ENCODE results near the gene ANAPC2.
"Not testable (repeated sequence)": the region's sequence is repeated elsewhere in the genome, so short reads cannot be mapped to it uniquely, and the experiment has no call there.

The ANAPC2 gene

GRCh38 chr9:137136261-137136880 is 52.0 kb downstream of the ANAPC2 start:
- no peak for DNase-seq (ENCODE audit: low read depth)
- no peak overlapping the region for H3K4me3 ChIP-seq (ENCODE audit: low read depth, low read length)

GRCh38 chr9:137135154-137135553 is 53.2 kb downstream of the ANAPC2 start:
- not testable (repeated sequence) for H3K4me3 ChIP-seq (ENCODE audit: low read depth, low read length); DNase-seq (ENCODE audit: low read depth)

More at GRCh38 chr9:137136261-137136880, 52.0 kb downstream of the ANAPC2 start:
- TF ChIP-seq CTCF (conservative IDR thresholded peaks at IDR 0.05; ENCODE audit: low read depth, low read length): no peak

GRCh38 chr9:137134191-137134590 is 54.2 kb downstream of the ANAPC2 start:
- no peak overlapping the region for H3K4me3 ChIP-seq (ENCODE audit: low read depth, low read length)
- DNase-seq (ENCODE audit: low read depth): no peak
- TF ChIP-seq CTCF (conservative IDR thresholded peaks at IDR 0.05; ENCODE audit: low read depth, low read length): no peak

GRCh38 chr9:137130176-137130755 is 58.1 kb downstream of the ANAPC2 start:
- no peak for TF ChIP-seq CTCF (conservative IDR thresholded peaks at IDR 0.05; ENCODE audit: low read depth, low read length)
- H3K4me3 ChIP-seq (ENCODE audit: low read depth, low read length): peak overlapping the region; percentile 71
- DNase-seq (ENCODE audit: low read depth): peak; percentile 11

- H3K4me3 ChIP-seq (ENCODE audit: low read depth, low read length): peak overlapping the region; percentile 71
- DNase-seq (ENCODE audit: low read depth): peak; percentile 94
- no peak for TF ChIP-seq CTCF (conservative IDR thresholded peaks at IDR 0.05; ENCODE audit: low read depth, low read length)
Measured at GRCh38 chr9:137129456-137130175, 58.7 kb downstream of the ANAPC2 start.

- peak; percentile 25 for DNase-seq (ENCODE audit: low read depth)
- TF ChIP-seq CTCF (conservative IDR thresholded peaks at IDR 0.05; ENCODE audit: low read depth, low read length): no peak
- peak overlapping the region; percentile 71 for H3K4me3 ChIP-seq (ENCODE audit: low read depth, low read length)
Measured at GRCh38 chr9:137128862-137129455, 59.4 kb downstream of the ANAPC2 start.

- no peak for DNase-seq (ENCODE audit: low read depth)
- H3K4me3 ChIP-seq (ENCODE audit: low read depth, low read length): peak overlapping the region; percentile 71
- no peak for TF ChIP-seq CTCF (conservative IDR thresholded peaks at IDR 0.05; ENCODE audit: low read depth, low read length)
Measured at GRCh38 chr9:137128158-137128861, 60.0 kb downstream of the ANAPC2 start.
